Right lung (tissue), 5 donors: ENCODE results near the gene NUMBL. TPM values are rescaled to one million over a fixed set of nuclear protein-coding genes. Genes with fewer than 3 reads are reported as not detected.
"Not testable (repeated sequence)": the region's sequence is repeated elsewhere in the genome, so short reads cannot be mapped to it uniquely, and the experiment has no call there.

Experiments
- DNase-seq, 2 donors: peaks; one replicate each; pipeline ENCODE4 v3.0.0-alpha.2; 2013
- polyA plus RNA-seq, 5 donors: library from polyadenylated mRNA; unstranded; fragments of 120-200 nt; gene quantifications; one replicate each; pipeline versions ENCODE4 v1.2.1 to v1.2.3, GENCODE V29; 2013; ENCODE audit warnings: inconsistent platforms in 1 of 5, low replicate concordance in 1 of 5; ENCODE audit not compliant: insufficient read length in 5 of 5, insufficient read depth in 1 of 5

Gene NUMBL
- polyA plus RNA-seq, 5 donors = 10.3 to 20.5 (median 15.4) TPM

GRCh38 chr19:40630571-40631160 lies 59.8 kb downstream of the NUMBL start:
- DNase-seq = no peak

- no peak for DNase-seq
Observed at GRCh38 chr19:40629346-40629745, 61.1 kb downstream of the NUMBL start.

- no peak for DNase-seq
Observed at GRCh38 chr19:40627486-40628279, 62.8 kb downstream of the NUMBL start.

GRCh38 chr19:40626918-40627317 lies 63.5 kb downstream of the NUMBL start:
- no peak for DNase-seq

- no peak for DNase-seq
Observed at GRCh38 chr19:40625406-40626120, 64.9 kb downstream of the NUMBL start.

GRCh38 chr19:40624369-40625153 lies 65.9 kb downstream of the NUMBL start:
- DNase-seq = not testable (repeated sequence)

GRCh38 chr19:40623403-40624251 lies 66.8 kb downstream of the NUMBL start:
- no peak for DNase-seq

- no peak for DNase-seq
Observed at GRCh38 chr19:40622773-40623075, 67.7 kb downstream of the NUMBL start.

- DNase-seq = no peak
Observed at GRCh38 chr19:40621966-40622772, 68.3 kb downstream of the NUMBL start.

- DNase-seq = no peak
Observed at GRCh38 chr19:40621283-40621682, 69.2 kb downstream of the NUMBL start.

GRCh38 chr19:40620161-40620485 lies 70.3 kb downstream of the NUMBL start:
- DNase-seq = no peak

- DNase-seq = no peak
Observed at GRCh38 chr19:40619333-40620160, 70.9 kb downstream of the NUMBL start.

GRCh38 chr19:40617961-40618360 lies 72.5 kb downstream of the NUMBL start:
- no peak for DNase-seq

GRCh38 chr19:40616941-40617340 lies 73.5 kb downstream of the NUMBL start:
- no peak for DNase-seq

- no peak for DNase-seq
Observed at GRCh38 chr19:40616178-40616577, 74.3 kb downstream of the NUMBL start.
